ENCODE measurements around the gene LTF. TPM values are rescaled to one million over a fixed set of nuclear protein-coding genes. Genes with fewer than 3 reads are reported as not detected.

Gene LTF
- total and polyA plus RNA-seq, 9 of the 15 experiments (the other 6 are each of a cell fraction or from before 2014, with no cell fraction given): 0.07 TPM; not detected in 8

DNA sequence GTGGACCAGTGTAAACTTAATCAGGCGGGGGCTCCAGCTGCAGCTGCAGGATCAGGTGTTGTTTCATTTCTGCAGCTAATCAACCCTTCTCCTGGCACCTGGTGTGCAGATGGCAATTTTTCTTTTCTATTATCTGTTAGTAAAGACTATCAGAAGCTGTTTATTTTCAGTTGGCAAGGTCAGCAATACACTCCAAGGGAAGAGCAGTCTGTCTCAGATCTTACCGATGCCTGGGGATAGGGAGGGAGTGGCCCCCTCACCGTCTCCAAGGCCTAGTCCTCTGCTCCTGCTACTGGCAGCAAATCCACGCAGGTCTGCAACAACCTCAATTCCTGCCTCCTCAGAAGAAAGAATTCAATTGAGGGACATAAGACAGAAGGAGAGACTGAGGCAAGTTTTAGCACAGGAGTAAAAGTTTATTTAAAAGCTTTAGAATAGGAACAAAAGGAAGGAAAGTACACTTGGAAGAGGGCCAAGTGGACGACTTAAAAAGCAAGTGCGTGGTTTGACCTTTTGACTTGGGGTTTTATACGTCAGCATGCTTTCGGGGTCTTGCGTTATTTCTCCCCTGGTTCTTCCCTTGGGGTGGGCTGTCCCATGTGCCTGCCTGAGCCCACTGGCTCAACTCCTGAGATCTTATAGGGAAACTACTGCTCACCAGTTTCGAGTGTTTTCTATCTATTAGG, 48.4 kb downstream of the LTF start:
- intact Hi-C loops (cut with micrococcal nuclease): no loop called here
- Histone ChIP-seq H3K36me3 (ENCODE audit: control insufficient read depth, insufficient read depth, low read length) (no peaks in the 10 kb centered on the region), H3K9me1 (ENCODE audit: control insufficient read depth, insufficient read depth, low read length) (no peaks in the 10 kb centered on the region), H3K79me2 (ENCODE audit: control insufficient read depth, insufficient read depth, low read length) (no peaks in the 10 kb centered on the region), H3K27me3 (ENCODE audit: control insufficient read depth in 2 of 2, insufficient read depth in 2 of 2, low read length in 2 of 2) (no peaks in the 10 kb centered on the region), H3K9me3 (replicated peaks; ENCODE audit: control insufficient read depth, insufficient read depth, low read depth, low read length) (no peaks in the 10 kb centered on the region; the same call in 1 of the 2 replicates), H2AFZ (ENCODE audit: low read depth, low read length) (peak overlapping the region; percentile 72), H3K9ac (ENCODE audit: insufficient read depth in 1 of 2, low read depth in 2 of 2, low read length in 2 of 2) (no peak overlapping the region), H3K4me2 (ENCODE audit: insufficient read depth, low read length) (peak overlapping the region; percentile 8; the same call in 1 of the 2 replicates), H3K4me1 (replicated peaks in 1 of 2; ENCODE audit: control insufficient read depth in 2 of 2, insufficient read depth in 2 of 2, low read length in 2 of 2) (peaks cover 6 to 20% of the 10 kb centered on the region in 2 experiments; a peak in 4 of 5 replicates), H3K4me3 (no peak overlapping the region), H4K20me1 (replicated peaks; ENCODE audit: control insufficient read depth, insufficient read depth, low read length) (no peaks in the 10 kb centered on the region), H3K27ac (ENCODE audit: extremely low read depth, low read depth, low read length) (no peak overlapping the region)
- CTCF ChIA-PET (ENCODE audit: low intra/inter-chr PET ratio): no interaction called here
- FAIRE-seq (no peak), ATAC-seq (peak; percentile 89), DNase-seq (ENCODE audit: extremely low read depth in 1 of 4, low spot score in 3 of 4) (peak; percentile 36 to 52 (median 46))
- POLR2A ChIA-PET: interaction anchor here (0.6 to 1.6 kb wide), 3 partner anchors 8 to 37 kb away, joined by 3 to 8 read pairs (median 7); partner anchors contain the start of genes CCR5AS and CCRL2
- in situ Hi-C loops (cut with MboI): loop anchor here (25.0 kb wide), 1 partner anchor 1379 kb away; the partner anchor contains the start of gene CLEC3B
- BruUV-seq (replicated peaks): no TSS peak
- 8% methylated on average over 10 of the region's 10 CpGs for WGBS (ENCODE audit: insufficient coverage, low coverage, missing lambda C conversion rate)
- TF ChIP-seq SREBF1 (IDR thresholded peaks at IDR 0.05; ENCODE audit: borderline replicate concordance, low read depth, low read length): no peak
- TF ChIP-seq TAF9B (IDR thresholded peaks at IDR 0.05; ENCODE audit: partially characterized antibody): no peak
- no peak for TF ChIP-seq CBX3 (IDR thresholded peaks at IDR 0.05; ENCODE audit: borderline replicate concordance in 1 of 2, low read length in 2 of 2)
- TF ChIP-seq ZKSCAN1 (IDR thresholded peaks at IDR 0.05; ENCODE audit: low read depth, low read length): no peak
- TF ChIP-seq IFI16 (CRISPR knock-in tag; IDR thresholded peaks at IDR 0.05): no peak
- TF ChIP-seq, protein P1, sequence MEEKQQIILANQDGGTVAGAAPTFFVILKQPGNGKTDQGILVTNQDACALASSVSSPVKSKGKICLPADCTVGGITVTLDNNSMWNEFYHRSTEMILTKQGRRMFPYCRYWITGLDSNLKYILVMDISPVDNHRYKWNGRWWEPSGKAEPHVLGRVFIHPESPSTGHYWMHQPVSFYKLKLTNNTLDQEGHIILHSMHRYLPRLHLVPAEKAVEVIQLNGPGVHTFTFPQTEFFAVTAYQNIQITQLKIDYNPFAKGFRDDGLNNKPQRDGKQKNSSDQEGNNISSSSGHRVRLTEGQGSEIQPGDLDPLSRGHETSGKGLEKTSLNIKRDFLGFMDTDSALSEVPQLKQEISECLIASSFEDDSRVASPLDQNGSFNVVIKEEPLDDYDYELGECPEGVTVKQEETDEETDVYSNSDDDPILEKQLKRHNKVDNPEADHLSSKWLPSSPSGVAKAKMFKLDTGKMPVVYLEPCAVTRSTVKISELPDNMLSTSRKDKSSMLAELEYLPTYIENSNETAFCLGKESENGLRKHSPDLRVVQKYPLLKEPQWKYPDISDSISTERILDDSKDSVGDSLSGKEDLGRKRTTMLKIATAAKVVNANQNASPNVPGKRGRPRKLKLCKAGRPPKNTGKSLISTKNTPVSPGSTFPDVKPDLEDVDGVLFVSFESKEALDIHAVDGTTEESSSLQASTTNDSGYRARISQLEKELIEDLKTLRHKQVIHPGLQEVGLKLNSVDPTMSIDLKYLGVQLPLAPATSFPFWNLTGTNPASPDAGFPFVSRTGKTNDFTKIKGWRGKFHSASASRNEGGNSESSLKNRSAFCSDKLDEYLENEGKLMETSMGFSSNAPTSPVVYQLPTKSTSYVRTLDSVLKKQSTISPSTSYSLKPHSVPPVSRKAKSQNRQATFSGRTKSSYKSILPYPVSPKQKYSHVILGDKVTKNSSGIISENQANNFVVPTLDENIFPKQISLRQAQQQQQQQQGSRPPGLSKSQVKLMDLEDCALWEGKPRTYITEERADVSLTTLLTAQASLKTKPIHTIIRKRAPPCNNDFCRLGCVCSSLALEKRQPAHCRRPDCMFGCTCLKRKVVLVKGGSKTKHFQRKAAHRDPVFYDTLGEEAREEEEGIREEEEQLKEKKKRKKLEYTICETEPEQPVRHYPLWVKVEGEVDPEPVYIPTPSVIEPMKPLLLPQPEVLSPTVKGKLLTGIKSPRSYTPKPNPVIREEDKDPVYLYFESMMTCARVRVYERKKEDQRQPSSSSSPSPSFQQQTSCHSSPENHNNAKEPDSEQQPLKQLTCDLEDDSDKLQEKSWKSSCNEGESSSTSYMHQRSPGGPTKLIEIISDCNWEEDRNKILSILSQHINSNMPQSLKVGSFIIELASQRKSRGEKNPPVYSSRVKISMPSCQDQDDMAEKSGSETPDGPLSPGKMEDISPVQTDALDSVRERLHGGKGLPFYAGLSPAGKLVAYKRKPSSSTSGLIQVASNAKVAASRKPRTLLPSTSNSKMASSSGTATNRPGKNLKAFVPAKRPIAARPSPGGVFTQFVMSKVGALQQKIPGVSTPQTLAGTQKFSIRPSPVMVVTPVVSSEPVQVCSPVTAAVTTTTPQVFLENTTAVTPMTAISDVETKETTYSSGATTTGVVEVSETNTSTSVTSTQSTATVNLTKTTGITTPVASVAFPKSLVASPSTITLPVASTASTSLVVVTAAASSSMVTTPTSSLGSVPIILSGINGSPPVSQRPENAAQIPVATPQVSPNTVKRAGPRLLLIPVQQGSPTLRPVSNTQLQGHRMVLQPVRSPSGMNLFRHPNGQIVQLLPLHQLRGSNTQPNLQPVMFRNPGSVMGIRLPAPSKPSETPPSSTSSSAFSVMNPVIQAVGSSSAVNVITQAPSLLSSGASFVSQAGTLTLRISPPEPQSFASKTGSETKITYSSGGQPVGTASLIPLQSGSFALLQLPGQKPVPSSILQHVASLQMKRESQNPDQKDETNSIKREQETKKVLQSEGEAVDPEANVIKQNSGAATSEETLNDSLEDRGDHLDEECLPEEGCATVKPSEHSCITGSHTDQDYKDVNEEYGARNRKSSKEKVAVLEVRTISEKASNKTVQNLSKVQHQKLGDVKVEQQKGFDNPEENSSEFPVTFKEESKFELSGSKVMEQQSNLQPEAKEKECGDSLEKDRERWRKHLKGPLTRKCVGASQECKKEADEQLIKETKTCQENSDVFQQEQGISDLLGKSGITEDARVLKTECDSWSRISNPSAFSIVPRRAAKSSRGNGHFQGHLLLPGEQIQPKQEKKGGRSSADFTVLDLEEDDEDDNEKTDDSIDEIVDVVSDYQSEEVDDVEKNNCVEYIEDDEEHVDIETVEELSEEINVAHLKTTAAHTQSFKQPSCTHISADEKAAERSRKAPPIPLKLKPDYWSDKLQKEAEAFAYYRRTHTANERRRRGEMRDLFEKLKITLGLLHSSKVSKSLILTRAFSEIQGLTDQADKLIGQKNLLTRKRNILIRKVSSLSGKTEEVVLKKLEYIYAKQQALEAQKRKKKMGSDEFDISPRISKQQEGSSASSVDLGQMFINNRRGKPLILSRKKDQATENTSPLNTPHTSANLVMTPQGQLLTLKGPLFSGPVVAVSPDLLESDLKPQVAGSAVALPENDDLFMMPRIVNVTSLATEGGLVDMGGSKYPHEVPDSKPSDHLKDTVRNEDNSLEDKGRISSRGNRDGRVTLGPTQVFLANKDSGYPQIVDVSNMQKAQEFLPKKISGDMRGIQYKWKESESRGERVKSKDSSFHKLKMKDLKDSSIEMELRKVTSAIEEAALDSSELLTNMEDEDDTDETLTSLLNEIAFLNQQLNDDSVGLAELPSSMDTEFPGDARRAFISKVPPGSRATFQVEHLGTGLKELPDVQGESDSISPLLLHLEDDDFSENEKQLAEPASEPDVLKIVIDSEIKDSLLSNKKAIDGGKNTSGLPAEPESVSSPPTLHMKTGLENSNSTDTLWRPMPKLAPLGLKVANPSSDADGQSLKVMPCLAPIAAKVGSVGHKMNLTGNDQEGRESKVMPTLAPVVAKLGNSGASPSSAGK (IDR thresholded peaks at IDR 0.05): 0 out of 2 replicates have a peak, but pooled peaks have one; percentile 33
- 0 out of 2 replicates have a peak, but pooled peaks have one; percentile 22 for TF ChIP-seq CBFA2T2 (conservative IDR thresholded peaks at IDR 0.05)
- TF ChIP-seq RNF2 (IDR thresholded peaks at IDR 0.05): 0 out of 2 replicates have a peak, but pooled peaks have one; percentile 18
- no peak for TF ChIP-seq ZKSCAN3 (CRISPR knock-in tag; IDR thresholded peaks at IDR 0.05)

Measured in K562 (cell line).